HCEC 1CT (cell line): ENCODE data around the gene PHACTR1.

Experiments
- DNase-seq: peaks from one replicate; pipeline ENCODE4 v3.0.0-alpha.2; 2017

Gene PHACTR1

DNA sequence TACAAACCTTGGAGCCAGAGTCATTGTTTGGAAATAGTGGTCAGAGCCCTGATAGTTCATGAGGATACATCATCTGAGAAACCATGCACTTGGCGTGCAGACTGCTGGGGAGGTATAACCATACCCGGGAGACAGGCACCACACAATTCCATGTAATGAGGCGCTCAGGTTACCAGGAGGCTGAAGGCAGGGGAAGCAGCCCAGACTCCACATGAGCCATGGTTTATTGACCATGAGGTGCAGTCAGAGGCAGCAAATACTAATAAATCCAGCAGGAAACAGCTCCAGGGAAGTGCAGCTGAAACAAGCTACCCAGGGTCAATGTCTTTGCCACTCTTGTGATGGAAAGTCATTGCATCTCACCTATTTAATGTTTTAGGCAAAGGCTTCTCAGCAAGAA, 455.7 kb downstream of the PHACTR1 start:
- DNase-seq = no peak

- no peak for DNase-seq
These were observed 458.5 kb downstream of the PHACTR1 start for GRCh38 chr6:13175087-13175486.

- no peak for DNase-seq
These were observed 459.2 kb downstream of the PHACTR1 start for GRCh38 chr6:13175759-13176158.

GRCh38 chr6:13177664-13178063, 461.1 kb downstream of the PHACTR1 start:
- DNase-seq = no peak

DNA sequence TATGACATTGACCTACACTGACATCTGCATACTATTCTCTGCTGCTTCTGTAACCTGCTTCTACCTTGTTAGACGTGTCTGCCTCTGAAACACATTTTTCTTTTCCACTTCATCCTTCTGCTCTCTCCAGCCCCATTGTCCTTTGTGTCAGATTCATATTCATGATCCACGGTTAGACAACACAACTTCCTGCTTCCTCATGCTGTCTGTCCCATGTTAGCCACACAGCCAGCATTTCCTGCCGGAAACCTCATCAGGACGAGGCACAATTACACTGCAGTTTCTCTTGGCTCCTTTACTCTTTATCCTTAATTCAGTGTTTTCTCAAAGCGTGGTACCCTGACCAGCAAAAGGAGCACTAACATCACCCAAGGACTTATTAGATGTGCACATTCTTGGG, 461.5 kb downstream of the PHACTR1 start:
- DNase-seq = no peak

GRCh38 chr6:13180538-13180937, 464.0 kb downstream of the PHACTR1 start:
- DNase-seq = no peak

- no peak for DNase-seq
These were observed 464.8 kb downstream of the PHACTR1 start for GRCh38 chr6:13181393-13181792.

DNA sequence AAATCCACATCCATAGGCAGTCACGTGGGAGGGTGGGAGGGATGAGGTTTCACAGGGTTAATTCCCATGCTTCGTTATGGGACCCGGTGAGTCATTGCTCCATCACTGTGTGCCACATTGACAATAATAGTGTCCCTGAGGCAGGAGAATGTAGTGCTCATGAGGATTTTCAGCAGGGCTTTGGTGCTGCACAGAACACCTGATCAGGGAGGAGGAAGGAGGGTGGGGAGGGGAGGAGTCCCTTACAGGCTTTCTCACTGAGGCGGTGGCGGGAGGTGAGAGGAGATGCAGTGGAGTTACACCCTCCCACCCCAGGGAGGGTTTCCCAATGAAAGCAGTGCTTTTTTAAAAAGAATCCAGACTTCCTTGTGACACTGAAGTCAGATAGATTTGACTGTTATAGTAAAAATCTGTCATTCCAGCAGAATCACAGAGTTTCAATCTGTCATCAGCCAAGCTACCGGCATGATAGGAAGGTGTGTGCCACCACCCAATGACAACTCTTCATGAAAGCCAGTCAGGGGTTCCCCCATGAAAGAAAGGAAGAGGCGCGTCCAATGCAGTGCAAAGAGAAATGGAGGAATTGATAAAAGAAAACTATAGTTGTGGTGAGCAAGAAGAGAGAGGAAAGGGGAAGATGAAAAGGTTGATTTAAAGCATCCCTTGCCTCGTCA, 467.0 kb downstream of the PHACTR1 start:
- no peak for DNase-seq

- no peak for DNase-seq
These were observed 467.5 kb downstream of the PHACTR1 start for GRCh38 chr6:13184089-13184468.

- DNase-seq = no peak
These were observed 468.0 kb downstream of the PHACTR1 start for GRCh38 chr6:13184547-13184946.

DNA sequence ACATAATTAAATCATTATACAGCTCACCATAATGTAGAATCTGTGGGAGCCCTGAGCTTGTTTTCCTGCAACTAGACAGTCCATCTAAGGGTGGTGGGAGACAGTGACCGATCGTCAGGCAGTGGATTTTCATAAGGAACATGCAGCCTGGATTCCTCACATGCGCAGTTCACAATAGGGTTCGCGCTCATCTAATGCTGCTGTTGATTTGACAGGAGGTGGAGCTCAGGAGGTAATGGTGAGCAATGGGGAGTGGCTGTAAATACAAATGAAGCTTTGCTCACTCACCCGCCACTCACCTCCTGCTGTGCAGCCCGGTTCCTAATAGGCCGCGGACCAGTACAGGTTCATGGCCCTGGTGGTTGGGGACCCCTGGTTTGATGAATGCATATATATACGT, 470.3 kb downstream of the PHACTR1 start:
- no peak for DNase-seq

DNA sequence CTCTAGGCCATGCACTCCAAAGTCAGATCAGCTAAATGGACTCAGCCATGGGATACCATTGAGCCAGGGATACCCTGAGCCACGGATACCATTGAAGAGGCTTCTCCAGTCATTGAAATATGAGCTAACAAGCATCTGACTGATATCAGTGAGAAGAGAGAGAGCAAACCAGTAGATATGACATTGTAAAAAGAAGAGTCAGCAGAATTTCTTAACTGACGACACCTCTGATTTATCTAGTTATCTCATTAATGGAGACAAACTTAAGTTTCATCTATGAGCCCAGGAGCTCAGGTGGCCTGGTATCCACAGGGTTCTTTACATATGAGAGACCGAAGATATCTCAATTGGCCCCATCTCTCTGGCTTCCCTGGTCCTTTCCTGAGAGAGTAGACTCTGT, 471.1 kb downstream of the PHACTR1 start:
- no peak for DNase-seq

DNA sequence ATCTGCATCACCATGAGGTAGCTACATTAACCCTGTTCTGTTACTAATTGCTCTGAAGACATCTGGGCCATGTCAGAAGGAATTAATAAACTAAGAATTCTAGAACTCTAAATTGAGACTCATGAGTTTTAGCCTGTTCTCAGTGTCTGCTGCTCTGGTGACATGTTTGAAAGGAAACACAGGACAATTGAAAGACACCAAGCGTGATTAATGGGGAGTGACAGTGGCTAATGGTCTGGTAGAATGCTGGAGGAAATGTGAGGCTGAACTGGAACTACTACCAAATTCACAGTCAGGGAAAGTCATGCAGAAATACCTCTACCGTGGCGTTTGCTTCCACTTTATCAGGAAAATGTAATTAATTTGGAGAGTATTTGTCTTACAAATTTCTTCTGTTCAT, 471.7 kb downstream of the PHACTR1 start:
- no peak for DNase-seq

DNA sequence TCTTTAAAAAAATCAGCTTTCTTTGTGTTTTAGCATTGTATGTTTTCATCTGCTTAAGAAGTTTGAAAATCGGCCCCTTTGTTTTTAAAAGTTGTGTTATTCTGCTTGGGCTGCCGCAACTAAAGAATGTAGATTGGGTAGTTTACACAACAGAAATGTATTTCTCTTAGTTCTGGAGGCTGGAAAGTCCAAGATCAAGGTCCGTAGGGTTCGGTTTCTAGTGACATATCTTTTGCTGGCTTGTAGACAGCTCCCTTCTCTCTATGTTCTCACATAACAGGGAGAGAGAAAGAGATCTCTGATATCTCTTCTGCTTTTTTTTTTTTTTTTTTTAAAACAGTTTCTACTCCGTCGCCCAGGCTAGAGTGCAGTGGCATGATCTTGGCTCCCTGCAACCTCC, 473.1 kb downstream of the PHACTR1 start:
- no peak for DNase-seq

- DNase-seq = peak; percentile 4
These were observed 473.8 kb downstream of the PHACTR1 start for GRCh38 chr6:13190376-13190775.

GRCh38 chr6:13191461-13191860, 474.9 kb downstream of the PHACTR1 start:
- no peak for DNase-seq

GRCh38 chr6:13194852-13195251, 478.3 kb downstream of the PHACTR1 start:
- peak; percentile 76 for DNase-seq

DNA sequence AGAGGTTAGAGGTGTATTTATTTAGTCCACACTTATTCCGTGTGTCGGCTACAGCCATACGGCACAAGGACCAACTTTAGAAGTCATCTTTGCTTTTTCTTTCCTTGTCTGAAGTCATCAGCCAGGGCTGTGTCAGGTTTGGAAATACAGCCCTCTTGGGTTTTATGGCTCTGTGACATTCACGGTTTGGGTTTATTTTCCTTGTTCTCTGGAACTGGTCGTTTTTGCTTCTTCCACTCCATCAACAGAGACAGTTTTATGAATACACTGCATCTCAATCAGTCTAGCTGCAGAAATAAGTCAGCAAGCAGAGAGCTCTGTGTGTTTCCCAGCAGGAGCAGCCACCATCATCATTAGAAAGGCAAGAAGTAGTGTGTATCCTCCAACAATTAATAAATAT, 479.2 kb downstream of the PHACTR1 start:
- no peak for DNase-seq

DNA sequence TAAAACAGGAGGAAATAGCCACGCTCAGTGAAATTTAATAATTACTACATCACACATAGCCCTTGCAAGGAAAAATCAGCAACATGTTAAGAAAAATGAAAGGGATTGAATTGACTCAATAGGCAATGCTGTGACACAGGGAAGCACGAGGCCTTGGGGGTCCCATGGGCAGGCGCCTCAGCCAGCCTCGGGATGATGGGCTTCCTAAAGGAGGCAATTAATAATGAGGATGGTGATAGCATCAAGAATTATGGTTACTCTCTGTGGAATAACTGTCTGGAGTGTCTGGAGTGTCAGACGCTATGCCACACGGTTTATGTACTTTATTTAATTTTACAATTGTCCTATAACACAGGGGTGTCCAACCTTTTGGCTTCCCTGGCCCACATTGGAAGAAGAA, 481.6 kb downstream of the PHACTR1 start:
- no peak for DNase-seq

GRCh38 chr6:13201336-13201735, 484.8 kb downstream of the PHACTR1 start:
- no peak for DNase-seq

- DNase-seq = no peak
These were observed 486.6 kb downstream of the PHACTR1 start for GRCh38 chr6:13203145-13203544.

DNA sequence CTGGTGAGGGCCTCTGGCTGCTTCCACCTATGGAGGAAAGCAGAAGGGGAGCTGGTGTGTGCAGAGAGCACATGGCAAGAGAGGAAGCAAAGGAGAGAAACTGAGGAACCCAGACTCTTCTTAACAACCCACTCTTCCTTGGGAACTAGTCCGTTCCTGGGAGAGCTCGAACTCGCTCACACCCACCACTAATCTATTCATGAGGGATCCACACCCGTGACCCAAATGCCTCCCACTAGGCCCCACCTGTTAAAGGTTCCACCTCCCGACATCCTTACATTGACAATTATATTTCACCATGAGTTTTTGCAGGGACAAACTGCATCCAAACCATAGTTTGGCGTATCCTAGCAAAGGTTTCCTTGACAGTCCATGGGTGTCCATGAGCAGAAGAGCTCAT, 488.5 kb downstream of the PHACTR1 start:
- no peak for DNase-seq

- DNase-seq = no peak
These were observed 495.5 kb downstream of the PHACTR1 start for GRCh38 chr6:13212096-13212495.

DNA sequence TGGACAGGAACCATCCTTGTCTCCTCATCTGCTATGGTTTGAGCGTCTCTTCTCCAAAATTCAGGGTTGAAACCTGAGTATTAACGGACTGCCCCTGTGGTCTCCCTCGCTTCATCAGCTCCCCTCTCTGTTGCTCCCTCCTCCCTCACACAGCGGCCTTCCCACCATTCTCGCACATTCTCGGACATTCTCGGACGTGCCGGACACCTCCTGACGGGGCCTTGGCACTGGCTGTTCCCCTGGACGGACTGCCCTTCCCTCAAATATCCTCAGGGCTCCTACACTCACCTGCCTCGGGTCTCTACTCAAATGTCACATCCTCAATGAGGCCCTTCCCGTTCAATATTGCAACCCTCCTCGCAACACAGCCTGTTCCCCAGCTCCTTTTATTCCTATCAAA, 496.0 kb downstream of the PHACTR1 start:
- DNase-seq = no peak

- no peak for DNase-seq
These were observed 498.8 kb downstream of the PHACTR1 start for GRCh38 chr6:13215390-13215789.
